ENCODE measurements around the gene CXCL12.
A peak's percentile ranks its signal among the peaks of the same experiment; 100 is the strongest.

Gene CXCL12

DNA sequence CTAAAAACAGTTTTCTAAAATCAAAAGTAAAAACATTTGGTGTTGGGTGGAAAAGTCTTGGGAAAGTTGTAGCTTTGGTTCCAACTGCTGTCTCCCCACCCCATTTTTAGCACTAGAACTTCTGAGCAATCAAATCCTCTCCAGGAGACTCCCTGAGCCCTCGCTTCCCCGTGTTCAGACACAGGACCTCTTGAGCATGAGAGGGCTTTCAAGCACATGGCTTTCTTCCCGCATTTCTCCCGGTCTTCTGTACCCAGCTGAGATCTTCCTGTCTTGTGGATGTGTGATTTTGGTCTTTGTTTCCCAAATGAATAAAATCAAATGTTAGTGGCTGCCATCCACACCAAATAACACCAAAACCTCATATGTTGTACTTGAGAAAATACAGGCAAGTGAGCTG lies 5.0 kb downstream of the CXCL12 start:
- DNase-seq (ENCODE audit: low read depth): no peak
- H3K4me3 ChIP-seq (ENCODE audit: low read length): no peak overlapping the region
- TF ChIP-seq, protein P1, sequence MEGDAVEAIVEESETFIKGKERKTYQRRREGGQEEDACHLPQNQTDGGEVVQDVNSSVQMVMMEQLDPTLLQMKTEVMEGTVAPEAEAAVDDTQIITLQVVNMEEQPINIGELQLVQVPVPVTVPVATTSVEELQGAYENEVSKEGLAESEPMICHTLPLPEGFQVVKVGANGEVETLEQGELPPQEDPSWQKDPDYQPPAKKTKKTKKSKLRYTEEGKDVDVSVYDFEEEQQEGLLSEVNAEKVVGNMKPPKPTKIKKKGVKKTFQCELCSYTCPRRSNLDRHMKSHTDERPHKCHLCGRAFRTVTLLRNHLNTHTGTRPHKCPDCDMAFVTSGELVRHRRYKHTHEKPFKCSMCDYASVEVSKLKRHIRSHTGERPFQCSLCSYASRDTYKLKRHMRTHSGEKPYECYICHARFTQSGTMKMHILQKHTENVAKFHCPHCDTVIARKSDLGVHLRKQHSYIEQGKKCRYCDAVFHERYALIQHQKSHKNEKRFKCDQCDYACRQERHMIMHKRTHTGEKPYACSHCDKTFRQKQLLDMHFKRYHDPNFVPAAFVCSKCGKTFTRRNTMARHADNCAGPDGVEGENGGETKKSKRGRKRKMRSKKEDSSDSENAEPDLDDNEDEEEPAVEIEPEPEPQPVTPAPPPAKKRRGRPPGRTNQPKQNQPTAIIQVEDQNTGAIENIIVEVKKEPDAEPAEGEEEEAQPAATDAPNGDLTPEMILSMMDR (conservative IDR thresholded peaks at IDR 0.05; ENCODE audit: low read depth, low read length): no peak

DNA sequence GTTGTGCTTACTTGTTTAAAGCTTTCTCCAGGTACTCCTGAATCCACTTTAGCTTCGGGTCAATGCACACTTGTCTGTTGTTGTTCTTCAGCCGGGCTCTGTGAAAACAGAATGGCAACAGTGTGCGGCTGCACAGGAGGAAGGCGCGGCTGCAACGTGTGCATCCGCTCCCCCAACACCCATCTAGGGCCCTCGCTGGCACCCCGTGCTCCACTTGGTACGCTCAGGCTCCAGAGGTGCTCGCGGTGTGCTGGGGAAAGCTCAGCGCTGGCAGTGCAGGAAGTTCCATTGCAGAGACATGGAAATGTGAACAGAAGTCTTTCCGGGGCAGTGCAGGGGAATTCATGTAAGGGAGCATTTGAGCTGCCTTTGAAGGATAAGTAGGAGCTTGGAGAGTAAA lies 6.3 kb downstream of the CXCL12 start:
- TF ChIP-seq, protein P1 (conservative IDR thresholded peaks at IDR 0.05; ENCODE audit: low read depth, low read length): no peak

DNA sequence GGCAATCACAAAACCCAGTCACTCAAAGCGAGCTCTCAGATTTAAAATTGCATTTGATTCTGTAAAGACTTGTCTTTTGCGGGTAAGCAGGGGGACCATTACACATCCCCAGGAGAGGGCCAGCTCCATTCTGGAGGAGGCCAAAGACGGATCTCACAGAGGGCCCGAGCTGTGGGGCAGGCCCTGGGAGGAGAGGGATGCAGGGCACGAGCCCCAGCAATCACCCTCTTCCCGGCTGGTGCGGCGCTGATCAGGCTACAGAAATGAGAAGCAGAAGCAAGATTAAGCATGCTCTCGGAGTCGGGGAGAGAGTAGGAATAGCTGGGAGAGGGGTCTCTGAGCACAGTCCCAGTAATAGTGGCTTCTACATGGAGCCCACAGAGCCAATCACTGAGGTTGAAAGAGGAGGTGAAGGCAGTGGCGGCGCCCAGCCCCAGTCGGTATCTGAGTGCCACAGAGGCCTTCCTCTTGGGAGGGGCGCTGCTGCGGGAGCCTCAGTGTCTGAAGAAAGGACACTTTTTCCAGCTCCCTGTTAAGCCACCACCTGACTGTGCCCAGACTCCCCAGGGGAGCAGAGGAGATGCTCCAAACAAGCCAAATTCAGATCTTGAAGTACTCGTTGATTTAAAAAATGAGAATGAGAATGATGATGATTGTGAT lies 7.1 kb downstream of the CXCL12 start:
- H3K4me3 ChIP-seq (ENCODE audit: low read length): no peak overlapping the region
- no peak for DNase-seq (ENCODE audit: low read depth)
- TF ChIP-seq, protein P1 (conservative IDR thresholded peaks at IDR 0.05; ENCODE audit: low read depth, low read length): no peak

More for the DNA sequence above, 6.3 kb downstream of the CXCL12 start:
- no peak for DNase-seq (ENCODE audit: low read depth)
- no peak overlapping the region for H3K4me3 ChIP-seq (ENCODE audit: low read length)

DNA sequence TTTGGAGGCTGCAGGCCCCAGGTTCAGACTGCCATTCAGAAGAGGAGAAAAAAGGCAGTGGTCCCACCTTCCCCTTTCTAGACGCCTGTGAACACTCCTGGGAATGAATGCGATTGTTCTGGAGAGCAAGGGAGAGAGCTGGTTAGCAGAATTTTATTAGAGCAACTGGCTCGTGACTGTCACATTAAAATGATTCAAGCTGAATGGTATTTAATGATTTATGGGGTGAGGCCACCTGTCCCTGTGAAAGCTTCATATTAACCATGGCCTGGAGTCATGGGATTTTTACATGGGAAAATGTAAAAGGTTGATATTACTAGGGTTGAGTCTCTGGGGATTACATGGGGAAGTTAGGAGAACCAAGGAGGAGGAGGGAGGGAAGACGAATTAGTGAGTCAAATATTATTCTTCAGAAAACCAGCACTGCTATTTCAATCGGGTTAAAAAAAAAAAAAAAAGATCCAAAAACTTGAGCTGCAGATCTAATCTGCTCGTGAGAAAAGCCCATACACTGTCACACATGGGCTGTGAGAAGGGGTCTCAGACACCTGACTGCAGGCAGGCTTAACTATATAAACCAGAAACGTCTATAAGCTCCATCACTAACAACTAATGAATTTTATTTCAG lies 8.3 kb downstream of the CXCL12 start:
- peak; percentile 66 for DNase-seq (ENCODE audit: low read depth)

DNA sequence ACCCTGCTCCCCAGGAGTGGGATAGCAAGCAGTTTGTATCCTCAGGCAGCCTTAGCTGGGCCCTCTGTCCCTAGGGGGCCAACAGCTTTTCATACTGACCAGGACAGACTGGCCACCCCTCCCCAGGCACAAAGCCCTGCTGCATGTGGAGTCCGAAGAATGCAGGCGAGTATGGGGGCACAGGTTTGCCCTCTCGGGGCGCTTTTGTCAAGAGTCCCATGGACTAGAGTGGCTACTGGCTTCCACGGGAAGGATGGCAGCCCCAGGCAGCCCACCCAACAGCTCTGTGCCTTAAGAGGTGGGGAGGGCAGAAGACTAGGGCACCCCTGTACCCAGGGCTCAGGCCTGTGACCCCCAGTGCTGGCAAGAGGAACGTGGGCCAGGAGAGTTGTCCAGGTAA lies 10.7 kb downstream of the CXCL12 start:
- no peak for DNase-seq (ENCODE audit: low read depth)
- H3K4me3 ChIP-seq (ENCODE audit: low read length): no peak overlapping the region
- TF ChIP-seq, protein P1 (conservative IDR thresholded peaks at IDR 0.05; ENCODE audit: low read depth, low read length): no peak

More for the DNA sequence above, 8.3 kb downstream of the CXCL12 start:
- H3K4me3 ChIP-seq (ENCODE audit: low read length): no peak overlapping the region
- TF ChIP-seq, protein P1 (conservative IDR thresholded peaks at IDR 0.05; ENCODE audit: low read depth, low read length): no peak

DNA sequence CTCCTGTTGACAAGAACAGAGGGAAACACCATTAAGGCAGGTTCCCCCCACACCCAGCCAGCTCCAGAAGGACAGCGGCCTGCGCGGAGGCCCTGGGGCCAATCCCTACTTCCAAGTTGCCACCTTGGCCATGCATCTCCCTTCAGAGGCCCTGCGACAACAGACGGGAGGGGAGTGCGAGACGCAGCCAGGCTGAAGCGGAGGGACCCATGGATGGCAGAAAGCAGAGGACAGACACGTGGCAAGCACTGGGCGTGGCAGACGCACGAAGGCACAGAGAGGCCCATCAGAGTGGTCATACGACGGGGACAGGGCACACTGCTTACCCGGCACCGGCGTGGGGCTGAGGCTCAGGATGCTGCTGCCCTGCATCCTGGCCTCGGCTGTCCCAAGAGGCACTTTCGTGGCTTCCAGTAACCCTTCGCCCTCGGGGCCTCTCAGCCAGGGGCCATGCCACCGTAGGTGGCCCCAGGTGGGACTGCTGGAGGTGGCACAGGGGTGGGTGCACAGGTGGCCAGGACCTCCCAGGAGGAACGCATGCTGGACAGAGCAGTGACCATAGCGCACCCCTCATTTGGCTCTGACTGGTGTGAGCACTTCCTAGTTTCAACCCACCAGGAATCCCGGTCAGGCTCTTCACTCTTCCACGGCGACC lies 11.4 kb downstream of the CXCL12 start:
- no peak overlapping the region for H3K4me3 ChIP-seq (ENCODE audit: low read length)
- DNase-seq (ENCODE audit: low read depth): no peak
- TF ChIP-seq, protein P1 (conservative IDR thresholded peaks at IDR 0.05; ENCODE audit: low read depth, low read length): no peak

All from retinal pigment epithelial cell (primary cell).